NB4 (cell line): ENCODE data around the gene PRKCSH.

Experiments used
- CTCF ChIP-seq: IDR thresholded peaks from one replicate; pipeline ENCODE4 v1.5.1; 2012; ENCODE audit warnings: low read depth, low read length
- POLR2A ChIP-seq: IDR thresholded peaks from 2 replicates; pipeline ENCODE4 v1.6.1; 2011; ENCODE audit warnings: mild to moderate bottlenecking; ENCODE audit not compliant: insufficient read length; ENCODE audit errors: extremely low read depth

DNA sequence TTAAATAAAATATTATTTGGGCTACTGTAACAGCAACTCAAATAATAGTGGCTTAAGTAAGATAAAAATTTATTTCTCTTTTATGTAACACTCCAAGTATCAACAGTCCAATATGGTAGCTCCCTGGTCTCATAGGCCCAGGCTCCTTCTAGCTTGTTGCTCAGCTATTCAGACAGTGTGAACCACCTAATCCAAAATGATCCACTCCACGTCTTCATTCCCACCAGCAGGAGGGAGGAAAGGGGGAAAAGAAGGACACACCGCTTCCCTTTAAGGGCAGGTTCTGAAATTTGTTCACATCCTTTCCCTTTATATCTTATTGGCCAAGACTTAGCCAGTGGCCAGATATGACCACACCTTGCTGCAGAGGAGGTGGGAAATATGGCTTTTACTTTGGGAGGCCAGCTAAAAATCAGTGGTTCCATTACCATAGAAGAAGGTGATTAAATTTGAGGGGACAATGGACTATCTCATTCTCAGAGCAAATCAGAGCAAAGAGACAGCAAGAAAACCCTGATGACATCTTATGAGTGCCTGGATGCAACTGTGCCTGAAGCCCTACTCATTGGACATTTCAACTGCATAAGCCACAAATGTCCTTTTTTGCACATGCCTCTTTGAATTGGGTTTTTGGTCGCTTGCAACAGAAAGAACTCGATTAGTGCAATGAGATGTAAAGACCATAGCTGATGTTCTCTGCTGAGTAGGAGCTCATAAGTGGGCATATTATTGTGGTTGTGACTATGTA lies 44.3 kb upstream of the PRKCSH start:
- TF ChIP-seq CTCF (no peak), POLR2A (no peak)
